HG02798 (cell line): ENCODE data around the gene DSTYK.

ENCODE experiments used
- ATAC-seq: cut with Tn5 transposase; IDR thresholded peaks from one replicate; pipeline ENCODE4 v1.9.1; 2021; ENCODE audit warnings: mild to moderate bottlenecking; ENCODE audit not compliant: unreplicated experiment, poor library complexity

Gene DSTYK

DNA sequence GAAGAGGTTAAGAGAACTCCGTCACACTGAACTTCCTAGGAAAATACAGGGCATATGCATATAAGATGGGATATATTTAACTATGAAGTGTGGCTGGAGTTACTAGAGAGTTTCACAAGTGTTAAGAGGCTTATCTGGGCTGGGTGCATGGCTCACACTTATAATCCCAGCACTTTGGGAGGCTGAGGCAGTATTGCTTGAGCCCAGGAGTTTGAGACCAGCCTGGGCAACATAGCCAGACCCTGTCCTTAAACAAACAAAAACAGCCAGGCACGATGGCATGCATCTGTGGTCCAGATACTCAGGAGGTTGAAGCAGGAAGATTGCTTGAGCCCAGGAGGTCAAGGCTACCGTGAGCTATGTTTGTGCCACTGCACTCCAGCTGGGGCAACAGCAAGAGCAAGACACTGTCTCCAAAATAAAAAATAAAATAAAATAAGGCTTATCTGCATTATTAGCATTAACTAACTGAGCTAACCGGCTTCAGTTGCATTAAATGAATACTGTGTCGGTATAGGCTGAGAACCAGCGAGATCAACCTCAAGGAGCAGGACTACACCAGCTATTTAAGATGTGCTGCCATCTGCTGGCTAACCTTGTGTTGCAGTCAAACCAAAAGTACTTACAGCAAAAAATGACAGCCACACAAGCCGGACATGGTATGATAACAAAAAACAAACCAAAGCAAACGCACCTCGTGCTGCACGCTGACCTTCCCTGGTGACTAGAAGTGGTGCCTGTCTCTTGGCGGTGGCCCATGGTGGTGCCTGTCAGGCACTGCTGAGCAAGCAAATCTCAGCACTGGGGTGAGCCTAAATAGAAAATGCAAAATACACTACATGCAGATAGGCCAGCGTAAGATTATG is 70.0 kb downstream of the DSTYK start:
- ATAC-seq: peak; percentile 56

DNA sequence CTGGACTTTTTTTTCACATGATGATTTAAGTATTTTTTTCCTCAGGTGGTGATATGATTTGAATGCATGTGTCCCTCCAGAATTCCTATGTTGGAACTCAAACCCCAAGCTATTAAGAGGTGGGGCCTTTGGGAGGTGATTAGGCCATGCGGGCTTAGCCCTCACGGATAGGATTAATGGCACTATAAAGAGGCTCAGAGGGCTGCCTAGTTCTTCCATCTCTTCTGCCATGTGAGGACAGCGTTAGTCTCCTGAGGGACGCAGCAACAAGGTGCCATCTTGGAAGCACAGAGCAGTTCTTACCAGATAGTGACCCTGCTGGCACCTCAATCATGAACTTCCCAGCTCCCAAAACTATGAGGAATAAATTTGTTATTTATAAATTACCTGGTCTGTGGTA is 71.4 kb downstream of the DSTYK start:
- ATAC-seq: no peak

DNA sequence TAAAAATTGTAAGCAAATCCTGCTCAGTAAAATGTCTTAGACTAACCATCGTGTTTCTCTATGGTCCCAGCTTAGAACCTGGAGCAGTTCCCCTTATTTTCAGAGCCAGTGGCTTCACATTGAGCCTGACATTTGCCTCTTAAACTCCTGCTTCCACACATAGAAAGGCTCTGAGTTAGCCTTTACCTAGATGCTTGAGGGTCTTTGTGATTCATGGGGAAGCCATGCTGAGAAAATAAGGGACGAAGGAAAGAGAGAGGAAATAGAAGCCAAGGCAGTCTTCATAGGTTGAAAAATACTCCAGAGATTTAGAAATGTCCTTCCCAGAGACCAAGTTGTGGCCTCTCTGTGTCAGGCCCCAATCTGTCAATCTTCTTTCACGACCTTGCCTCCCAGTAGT is 73.6 kb downstream of the DSTYK start:
- no peak for ATAC-seq

DNA sequence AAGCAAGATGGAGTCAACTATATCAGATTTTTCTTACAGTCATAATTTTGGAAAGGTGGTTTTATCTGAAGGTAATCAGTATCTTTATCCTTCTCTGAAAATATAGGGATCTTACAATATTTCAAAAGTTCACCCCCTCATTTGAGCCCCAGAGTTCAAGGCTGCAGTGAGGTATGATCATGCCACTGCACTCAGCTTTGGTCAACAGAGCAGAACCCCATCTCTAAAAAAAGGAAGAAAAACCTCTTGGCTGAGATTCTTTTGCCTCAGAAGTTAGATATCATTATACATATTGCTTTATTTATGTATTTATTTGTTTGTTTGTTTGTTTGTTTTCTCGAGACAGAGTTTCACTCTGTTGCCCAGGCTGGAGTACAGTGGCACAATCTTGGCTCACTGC is 78.2 kb downstream of the DSTYK start:
- ATAC-seq: no peak

DNA sequence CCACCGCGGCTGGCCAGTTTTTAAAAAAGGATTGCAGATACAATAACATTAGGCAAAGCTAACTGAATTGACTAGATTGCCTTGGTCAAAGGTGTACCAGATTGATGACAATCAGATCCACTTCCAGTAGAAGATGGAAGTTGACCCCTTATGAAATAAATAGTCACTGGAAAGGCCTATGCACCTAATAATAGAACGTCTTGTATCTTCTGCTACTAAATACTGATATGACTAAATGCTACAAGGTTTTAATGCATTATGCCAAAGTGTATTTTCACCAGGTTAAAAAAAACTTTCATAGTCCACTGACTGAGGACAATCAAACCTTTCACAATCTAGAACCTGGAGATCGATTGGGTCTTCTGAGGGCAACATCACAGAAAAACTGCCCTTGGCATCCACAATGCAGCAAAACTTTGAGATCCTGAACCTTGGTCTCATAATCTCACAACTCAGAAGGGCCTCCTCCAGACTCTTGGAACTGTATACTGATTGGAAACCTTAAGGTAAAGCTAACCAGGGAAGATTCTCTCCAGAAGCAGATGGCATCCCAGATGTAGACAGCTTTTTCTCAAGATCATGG is 82.0 kb downstream of the DSTYK start:
- ATAC-seq: no peak

DNA sequence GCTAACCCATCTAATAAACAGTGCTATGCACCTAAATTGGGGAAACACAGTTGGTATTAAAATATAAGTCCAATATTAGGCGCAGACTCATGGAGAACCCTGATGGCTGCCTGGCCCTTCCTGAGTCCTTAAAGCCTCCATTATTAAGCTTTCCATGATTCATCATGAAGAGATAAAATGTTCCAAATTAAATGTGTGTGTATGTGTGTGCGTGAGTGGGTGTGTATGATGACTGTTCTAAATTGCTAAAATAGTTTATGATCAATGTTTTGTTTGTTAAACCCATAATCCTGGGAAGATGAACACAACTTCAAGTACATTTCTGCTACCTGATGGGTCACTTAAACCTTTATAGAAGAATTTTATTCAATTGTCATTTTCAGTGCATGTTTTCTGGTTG is 83.5 kb downstream of the DSTYK start:
- ATAC-seq: no peak

DNA sequence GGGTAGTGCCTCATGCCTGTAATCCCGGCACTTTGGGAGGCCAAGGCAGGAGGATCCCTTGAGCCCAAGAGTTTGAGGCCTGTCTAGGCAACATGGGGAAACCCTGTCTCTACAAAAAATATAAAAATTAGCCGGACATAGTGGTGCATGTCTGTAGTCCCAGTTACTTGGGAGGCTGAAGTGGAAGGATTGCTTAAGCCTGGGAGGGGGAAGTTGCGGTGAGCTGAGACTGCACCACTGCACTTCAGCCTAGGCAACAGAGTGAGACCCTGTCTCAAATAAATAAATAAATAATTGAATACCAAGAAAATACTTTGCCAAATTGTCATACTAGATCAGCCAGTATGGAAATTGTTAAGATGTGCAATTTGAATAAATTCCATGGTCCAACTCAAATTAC is 83.9 kb downstream of the DSTYK start:
- ATAC-seq: no peak

DNA sequence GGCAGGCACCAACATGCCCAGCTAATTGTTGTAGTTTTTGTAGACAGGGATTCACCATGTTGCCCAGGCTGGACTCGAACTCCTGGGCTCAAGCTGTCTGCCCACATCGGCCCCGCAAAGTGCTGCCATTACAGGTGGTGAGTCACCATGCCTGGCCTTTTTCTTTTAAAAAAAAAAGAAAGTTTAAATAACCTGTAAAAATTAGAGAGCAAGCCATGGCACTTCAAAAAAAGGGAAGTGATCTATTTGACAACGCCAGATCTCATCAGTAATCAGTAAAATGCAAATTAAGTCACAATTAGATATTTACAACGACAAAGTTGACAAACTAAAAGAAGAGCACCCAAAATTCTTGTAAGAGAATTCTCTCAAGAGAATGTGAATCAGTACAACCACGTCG is 86.8 kb downstream of the DSTYK start:
- no peak for ATAC-seq

DNA sequence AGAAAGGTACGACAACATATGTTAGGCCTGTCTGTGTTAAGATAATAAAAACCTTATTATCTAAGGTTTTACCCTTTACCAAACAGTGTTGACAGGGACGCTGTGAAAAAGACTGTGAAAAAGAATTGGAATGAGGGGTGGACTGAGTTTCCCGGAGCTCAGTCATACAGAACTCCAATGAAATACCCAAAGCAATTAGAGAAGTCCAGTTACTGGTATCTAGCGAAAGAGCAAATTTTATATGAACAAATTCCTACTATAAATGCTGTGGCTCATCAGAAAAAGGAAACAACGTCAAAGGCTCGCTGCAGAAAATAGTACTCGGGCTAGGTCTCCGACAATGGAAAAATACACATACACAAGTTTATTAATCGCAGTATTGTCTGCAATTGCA is 89.0 kb downstream of the DSTYK start:
- ATAC-seq: peak; percentile 11

DNA sequence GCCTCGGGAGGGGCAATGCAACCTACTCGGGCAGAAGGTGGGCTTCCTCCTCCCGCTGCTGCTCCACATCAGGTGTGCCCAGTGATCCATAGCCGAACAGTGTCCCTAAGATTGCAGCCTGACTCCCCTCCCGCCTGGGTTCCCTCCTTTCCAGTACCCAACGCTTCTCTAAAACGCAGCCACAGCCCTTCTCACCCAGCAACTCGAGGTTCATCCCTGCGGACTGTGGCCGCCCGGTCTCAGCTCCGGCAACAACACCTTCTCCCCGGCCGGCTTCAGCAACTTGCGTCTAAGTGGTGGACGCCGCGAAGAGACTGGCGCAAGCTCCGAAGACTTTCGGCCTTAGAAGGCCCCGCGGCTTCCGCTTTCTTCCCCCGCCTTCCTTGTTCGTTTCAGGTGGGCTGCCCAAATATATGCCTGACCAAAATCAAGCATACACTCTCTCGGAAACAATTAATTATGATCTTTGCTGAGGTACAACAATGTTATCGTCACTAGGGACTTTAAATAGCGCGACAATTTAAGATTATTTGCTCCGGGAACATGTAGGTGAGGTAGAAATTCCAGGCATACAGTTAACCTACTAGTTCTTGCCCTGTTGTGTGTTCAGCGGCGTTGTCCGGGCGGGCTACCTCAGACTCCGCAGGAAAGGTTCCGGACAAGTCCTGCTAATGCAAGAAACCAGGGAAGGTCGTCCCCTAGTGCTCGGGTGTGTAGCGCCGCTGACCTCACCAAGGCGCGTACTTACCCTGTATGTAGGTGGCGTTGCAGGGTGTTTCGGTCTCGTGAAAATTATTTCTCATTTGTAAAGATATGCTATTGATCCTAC is 89.6 kb downstream of the DSTYK start, which contains the start of gene RBBP5:
TSS of gene RBBP5 (minus strand) at position 319 of the 829 bp plus-strand sequence. CDS start at position 214, 105 bp downstream.
- ATAC-seq: peak; percentile 93

DNA sequence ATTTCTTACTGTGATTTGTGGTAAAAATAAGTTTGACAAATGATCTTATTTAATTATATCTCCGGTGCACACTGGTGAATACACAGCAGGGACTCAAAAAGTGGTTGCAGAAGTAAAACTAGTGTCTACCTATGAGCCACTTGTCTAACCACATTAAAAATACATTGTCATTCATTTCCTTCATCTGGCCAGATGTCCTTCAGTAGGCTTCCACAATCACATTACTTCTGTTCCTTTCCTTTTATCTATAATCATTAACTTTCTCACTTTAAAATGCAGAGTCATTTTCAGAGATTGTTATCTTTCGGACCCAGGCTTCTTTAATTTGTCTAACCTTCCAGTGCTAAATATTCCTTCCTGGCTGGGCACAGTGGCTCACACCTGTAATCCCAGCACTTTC is 92.8 kb downstream of the DSTYK start:
- no peak for ATAC-seq

DNA sequence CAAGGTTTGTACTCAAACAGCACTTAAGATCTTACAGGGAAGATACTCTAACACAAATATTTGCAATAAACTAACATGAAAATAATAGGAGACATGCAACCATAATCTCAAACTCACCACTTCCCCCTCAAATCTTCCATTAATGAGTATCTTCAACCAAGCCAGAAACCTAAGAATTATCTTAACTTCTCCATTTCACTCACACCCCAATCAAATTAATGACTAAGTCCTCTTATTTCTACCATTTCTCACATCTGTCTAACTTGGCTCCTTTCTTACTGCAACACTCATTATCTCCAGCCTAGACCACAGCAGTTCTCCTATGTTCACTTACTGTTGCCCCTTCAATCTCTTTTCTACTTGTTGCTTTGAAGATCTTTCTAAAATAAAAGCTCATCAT is 100.1 kb downstream of the DSTYK start:
- ATAC-seq: no peak

DNA sequence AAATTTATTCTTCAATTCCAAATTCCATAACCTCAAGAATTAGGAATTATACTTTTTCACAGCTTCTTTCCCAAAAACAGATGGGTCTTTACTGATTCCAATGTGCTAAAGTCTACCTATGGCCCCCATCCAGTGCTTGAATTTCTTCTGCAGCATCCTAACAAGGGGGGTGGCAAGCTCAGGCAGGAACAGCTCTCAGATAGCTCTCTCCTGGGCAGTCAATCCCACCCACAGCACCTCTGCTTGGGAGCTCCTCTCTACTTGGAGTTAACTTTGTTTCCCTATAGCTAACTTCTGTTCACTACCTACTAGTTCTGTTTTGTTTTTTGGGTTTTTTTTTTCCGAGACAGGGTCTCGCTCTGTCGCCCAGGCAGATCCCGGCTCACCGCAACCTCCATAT is 101.8 kb downstream of the DSTYK start:
- ATAC-seq: no peak

DNA sequence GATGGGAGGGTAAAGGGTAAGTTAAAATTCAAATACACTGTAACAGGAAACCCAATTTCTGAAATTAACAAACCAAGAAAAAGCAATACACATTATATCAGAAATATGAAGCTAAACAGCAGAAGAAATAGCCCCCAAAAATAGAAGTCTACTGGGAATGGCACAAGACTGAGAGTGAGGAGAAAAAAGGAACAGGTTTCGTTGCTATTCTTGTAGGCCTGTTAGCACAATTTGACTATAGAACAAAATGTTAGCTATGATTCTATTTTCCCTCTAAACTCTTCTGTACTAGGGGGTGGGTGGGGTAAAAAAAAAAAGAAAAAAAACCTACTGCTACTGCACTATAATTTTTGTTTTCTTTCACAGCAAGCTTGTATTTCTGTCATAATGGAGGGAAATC is 102.2 kb downstream of the DSTYK start:
- ATAC-seq: no peak

DNA sequence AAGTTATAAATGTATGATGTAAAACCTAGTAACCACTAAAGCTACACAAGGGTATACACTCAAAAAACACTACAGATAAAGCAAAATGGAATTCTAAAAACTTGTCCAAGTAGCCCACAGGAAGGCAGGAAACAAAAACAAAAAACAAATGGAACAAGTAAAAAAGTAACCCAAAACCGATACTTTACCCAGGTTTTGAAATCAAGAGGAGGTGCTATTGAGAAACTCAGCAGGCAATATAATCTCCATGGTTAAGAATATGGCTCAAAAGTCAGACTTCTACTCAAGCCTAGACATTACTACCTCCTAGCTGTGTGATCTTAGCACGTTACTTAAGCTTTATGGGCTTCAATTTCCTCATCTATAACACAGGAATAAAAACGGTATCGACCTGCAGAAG is 103.0 kb downstream of the DSTYK start:
- no peak for ATAC-seq

DNA sequence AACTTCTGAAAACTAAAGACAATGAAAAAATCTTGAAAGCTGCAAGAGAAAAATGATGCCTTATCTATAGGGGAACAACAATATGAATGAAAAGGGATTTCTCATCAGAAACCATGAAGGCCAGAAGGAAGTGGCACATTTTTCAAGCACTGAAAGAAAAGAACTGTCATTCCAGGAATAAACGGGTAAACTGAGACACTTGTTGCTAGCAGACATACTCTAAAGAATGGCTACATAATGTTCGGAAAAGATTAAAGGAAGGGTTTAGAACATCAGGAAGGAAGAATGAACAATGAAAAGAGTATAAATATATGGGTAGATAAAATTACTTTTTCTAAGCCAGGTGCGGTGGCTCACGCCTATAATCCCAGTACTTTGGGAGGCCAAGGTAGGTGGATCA is 104.2 kb downstream of the DSTYK start:
- ATAC-seq: no peak

DNA sequence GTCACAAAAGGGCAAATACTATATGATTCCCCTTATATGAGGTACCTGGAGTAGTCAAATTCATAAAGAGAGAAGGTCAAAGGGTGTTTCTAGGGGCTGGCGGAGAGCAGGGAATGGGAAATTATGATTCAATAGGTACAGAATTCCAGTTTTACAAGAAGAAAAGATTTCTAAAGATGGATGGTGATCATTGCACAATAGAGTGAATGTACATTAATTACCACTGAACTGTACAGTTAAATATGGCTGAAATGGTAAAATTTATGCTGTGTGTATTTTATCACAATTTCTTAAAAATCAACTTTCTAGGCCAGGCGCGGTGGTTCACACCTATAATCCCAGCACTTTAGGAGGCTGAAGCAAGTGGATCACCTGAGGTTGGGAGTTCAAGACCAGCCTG is 109.1 kb downstream of the DSTYK start:
- no peak for ATAC-seq

DNA sequence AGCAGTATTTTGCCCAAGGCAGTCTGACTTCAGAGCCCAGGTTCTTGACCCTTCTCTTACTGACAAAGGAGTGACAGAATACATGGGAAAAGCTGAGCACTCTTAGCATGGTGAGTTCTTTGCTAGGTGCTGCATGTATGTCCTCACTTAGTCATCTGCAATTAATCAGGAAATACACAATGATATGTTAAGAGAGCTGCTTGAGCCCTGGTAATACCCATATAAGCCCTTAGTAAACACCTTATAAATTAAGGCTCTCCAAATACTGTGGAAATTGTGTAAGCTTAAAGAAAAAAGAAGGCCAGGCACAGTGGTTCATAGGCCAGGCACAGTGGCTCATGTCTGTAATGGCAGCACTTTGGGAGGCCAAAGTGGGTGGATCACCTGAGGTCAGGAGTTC is 113.3 kb downstream of the DSTYK start:
- no peak for ATAC-seq

DNA sequence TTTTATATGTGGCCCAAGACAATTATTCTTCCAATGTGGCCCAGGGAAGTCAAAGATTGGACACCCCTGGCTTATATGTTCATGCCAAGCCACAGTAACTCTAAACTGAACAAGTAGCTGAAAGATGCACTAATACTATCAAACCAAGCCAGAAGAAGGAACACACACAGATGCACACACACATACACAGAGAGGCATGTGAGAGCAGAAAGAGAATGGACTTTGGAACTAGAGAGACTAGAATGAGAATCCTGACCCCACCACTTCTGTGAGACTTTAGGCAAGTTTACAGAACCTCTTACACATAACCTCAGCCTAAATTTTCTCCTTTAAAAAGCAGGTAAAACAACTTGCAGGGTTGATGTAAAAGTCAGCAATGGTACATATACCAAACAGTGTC is 116.1 kb downstream of the DSTYK start:
- ATAC-seq: no peak
